HG03469 (cell line): ENCODE results near the gene VPS39.

ENCODE experiments used
- ATAC-seq: cut with Tn5 transposase; IDR thresholded peaks from one replicate; pipeline ENCODE4 v1.9.1; 2021; ENCODE audit warnings: mild to moderate bottlenecking, moderate library complexity, moderate number of reproducible peaks; ENCODE audit not compliant: unreplicated experiment

Gene VPS39

GRCh38 chr15:42146551-42147430 lies 61.3 kb downstream of the VPS39 start:
- no peak for ATAC-seq

DNA sequence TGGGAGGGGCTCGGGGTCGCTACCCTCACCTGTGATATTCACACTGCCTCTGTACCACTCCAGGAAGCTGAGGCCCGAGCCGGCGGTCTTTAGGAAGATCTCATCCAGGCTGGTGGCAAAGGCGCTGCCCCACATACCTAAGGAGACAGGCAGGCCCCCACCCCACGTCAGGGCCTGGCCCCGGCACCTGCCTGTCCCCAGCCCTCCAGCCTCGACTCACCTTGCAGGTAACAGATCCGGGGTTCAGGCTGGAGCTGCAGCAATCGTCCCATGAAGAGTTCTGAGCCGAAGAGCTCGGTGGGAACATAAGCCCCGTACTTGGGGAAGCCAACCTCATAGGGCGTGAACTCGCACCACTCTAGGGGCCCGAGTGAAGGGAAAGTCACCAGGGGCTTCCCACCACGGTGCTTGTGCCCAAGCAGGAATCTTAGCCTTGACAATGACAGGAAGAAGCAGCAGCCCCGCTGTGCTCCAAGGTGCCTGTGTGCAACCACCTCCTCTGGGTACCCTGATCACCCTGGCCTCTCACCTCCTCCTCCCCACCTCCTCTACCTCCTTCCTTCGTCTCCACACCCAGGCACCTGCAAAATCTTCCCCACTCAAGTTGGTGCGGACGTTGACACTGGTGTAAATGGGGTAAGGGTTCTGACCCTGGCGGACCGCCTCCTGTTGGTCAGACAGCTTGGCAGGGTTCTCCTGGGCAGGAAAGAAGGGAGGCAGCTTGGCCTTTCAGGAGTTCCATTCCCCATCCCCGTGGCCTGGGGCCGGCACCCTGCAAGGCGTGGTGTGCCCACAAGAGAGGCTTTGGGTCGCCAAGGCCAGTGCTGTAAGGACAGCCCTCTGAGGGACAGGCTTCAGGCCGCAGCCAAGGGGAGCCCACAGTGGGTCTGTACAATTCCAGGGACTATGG lies 62.3 kb downstream of the VPS39 start:
- ATAC-seq, result no peak

- ATAC-seq, result no peak
These were observed 63.2 kb downstream of the VPS39 start for GRCh38 chr15:42144841-42145375.

DNA sequence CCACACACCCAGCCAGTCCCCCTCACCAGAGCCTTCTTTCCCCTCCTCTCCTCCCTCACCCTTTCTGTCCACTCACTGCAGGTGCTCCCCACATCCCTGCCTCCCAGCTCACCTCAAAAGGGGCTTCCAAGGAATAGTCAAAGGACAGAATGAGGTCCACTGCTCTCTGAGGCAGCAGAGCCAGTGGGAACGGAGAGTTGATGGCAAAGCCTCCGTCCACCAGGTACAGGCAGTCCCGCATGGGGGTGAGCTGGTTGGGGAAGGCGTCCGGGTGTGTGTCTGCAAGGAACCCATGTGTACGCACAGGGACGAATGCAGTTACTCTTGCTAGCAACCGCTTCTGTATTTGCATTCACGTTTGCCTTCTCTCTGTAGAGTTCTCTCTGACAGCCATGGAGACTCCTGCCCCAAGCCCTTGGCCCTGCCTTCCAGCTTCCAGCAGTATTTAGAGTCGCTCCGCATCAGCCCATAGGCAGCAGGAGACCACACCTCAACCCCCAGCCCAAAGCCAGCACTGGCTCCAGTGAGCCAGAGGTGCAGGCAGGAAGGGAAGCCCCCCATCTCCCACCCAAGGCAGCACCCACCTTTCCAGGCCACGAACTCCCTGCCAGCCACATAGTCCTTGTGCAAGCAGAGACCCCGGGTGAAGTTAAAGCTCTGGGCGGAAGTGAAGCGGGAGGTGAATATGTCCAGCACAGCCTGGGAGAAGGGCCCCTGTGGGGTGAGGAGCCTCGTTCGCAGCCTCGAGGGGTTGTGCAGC lies 64.1 kb downstream of the VPS39 start:
- no peak for ATAC-seq

GRCh38 chr15:42143356-42143755 lies 64.7 kb downstream of the VPS39 start:
- no peak for ATAC-seq

DNA sequence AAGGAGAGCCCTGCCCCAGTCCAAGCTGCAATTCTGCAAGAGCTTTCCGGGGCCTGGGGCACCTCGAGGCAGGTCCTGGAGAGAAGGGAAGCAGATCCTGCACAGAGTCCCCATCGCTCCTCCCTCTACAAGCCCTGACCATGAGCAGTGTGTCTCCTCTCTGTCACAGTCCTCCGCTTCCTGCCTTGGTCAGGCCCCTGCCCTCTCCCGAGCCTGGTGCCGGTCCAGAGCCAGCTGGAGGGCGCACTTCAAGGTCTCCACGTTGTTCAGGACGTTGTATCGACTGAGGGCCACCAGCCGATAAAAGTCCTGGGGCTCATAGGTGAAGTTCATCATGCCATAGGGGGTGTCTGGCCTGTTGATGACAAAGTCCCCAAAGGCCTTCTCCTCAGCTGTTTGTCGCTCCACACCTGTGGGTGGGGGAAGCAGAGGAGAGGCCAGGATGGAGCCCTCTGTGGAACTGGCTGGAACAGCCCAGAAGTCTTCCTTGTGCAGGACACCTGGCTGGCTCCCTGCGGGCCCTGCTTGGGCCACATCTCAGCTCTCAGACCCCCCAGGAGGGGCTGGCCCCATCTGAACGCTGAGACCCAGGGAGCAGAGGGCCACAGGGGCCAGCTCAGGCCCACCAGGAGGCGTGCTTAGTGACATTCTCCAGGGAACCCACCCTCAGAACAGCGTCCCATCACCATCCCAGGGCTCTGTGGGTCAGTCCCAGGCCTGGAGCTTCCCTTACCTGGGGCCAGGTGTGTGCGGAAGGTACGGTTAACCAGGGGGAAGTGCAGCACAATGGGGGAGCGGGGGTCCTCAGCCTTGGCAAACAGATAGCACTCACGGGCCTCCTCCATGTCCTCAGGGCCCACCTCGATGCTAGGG lies 66.1 kb downstream of the VPS39 start:
- ATAC-seq, result no peak

GRCh38 chr15:42141246-42141645 lies 66.9 kb downstream of the VPS39 start:
- ATAC-seq, result no peak

GRCh38 chr15:42140383-42141070 lies 67.6 kb downstream of the VPS39 start:
- no peak for ATAC-seq

GRCh38 chr15:42139596-42139995 lies 68.5 kb downstream of the VPS39 start:
- ATAC-seq, result no peak

DNA sequence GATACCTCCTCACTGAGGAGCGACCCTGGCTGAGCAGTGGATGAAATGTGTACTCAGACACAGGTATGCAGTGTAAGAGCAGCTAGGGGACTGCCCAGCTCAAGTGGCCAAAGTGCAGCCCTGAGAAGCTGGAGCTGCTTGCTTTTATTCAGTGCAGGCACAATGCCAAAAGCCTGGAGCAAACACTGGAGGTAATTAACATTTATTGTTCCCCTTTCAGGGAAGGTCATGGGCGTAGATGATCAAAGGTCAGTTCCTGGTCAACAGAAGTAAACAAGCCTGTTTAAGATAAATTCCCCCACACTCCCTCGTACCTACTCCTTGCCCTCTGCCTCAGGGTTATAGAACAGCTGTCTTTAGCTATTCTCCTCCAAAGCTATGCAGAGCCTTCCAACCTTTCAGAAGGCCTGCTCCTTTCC lies 69.1 kb downstream of the VPS39 start:
- ATAC-seq, result no peak

- ATAC-seq, result no peak
These were observed 69.7 kb downstream of the VPS39 start for GRCh38 chr15:42138411-42138810.

GRCh38 chr15:42137461-42138261 lies 70.4 kb downstream of the VPS39 start:
- ATAC-seq, result no peak

DNA sequence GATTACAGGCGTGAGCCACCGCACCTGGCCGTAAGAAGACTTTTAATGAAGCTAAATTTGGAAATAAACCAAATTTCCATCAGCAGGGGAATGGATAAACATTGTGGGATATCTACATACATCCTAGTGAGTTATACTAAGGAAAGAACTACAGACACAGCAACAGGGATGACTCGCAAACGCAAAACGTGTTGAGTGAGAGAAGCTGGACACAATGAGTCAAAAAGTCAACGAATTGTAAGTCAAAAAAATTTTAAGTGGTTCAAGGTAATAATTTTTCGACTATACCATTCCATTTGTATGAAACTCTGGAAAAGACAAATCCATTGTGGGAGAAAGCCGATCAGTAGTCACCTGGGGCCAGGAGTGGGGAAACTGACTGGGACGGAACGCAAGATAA lies 71.6 kb downstream of the VPS39 start:
- no peak for ATAC-seq

DNA sequence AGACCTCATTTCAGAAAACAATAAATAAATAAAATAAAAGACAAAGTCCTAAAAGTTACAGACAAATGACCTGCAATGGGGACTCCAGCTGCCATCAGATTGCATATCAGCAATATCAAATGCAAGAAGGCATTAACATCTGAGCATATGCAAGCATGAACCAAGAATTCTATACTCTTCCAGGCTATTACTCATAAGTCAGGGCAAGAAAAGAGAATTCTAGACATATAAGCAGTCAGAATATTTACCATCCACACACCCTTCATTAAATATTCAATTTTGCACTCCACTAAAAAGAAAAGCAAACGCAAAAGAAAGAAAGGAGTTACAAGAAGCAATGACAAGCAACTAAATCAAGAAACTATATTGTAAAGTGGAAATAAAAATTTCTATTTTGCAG lies 72.8 kb downstream of the VPS39 start:
- ATAC-seq, result no peak

GRCh38 chr15:42134617-42135245 lies 73.4 kb downstream of the VPS39 start:
- ATAC-seq, result no peak

- ATAC-seq, result no peak
These were observed 74.1 kb downstream of the VPS39 start for GRCh38 chr15:42133886-42134502.

DNA sequence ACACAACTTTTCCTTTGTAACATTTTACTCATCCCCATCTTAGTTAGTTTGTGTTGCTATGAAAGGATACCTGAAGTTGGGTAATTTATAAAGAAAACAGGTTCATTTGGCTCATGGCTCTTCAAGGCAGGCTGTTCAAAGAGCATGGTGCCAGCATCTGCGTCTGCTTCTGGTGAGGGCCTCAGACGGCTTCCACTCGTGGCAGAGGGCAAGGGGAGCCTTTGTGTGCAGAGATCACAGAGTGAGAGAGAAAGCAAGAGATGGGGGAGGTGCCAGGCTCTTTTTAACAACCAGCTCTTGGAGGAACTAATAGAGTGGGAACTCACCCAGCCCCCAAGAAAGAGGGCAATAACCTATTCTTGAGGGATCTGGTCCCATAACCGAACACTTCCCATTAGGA lies 74.7 kb downstream of the VPS39 start:
- no peak for ATAC-seq
